Right lobe of liver (tissue), 4 donors: ENCODE results near the gene HDAC4.

ENCODE experiments used
- POLR2A ChIP-seq: fragments of 450-650 bp; IDR thresholded peaks from one replicate; pipeline ENCODE4 v1.6.1; 2017; ENCODE audit warnings: antibody characterized with exemption, mild to moderate bottlenecking
- TF ChIP-seq, protein P1 (sequence below), 4 donors: fragments of 200-600 bp in 3 of 4; fragments of 450-650 bp in 1 of 4; IDR thresholded peaks; one replicate each; pipeline versions ENCODE4 v1.5.1 to v1.8.0; 2016 to 2022; ENCODE audit warnings: antibody characterized with exemption in 4 of 4, mild to moderate bottlenecking in 2 of 4
- donor health status: DM: no; HTN: no; CAD: no.
- donor health status: DM: no; HTN: no; CAD: no.
- donor health status: DM: no; HTN: yes; CAD: no.

DNA sequence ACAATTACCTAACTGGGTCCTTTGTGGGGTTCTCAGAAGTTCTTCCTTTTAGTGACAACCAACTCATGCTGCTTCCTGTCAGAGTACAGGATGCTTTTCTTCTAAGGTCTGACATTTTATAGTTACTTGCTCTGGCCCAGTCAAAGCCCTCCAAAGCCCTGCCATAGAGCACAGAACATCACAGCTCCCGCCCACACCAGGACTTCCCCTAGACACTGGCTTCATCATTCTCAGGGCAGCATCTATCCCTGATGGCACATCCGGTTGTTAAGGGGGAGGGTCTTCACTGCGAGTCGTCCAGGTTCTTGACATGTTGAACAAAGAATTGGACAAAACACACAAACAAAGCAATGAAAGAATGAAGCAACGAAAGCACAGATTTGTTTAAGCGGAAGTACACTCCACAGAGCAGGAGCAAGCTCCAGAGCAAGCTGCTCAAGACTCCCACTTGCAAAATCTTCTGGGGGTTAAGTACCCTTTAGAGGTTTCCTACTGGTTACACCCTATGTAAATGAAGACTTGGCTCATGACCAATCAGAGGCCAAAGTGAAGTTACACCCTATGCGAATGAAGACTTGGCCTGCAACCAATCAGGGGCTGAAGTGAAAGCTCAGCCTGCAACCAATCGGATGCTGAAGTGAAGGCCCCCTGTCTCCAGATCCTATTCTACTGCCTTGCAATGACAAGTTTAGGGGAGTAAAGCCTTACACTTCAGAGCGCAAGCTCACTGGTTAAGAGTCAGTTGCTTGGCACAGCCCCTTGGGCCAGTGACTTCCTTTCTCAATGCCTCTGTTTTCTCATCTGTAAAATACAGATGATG is 79.0 kb downstream of the HDAC4 start:
- TF ChIP-seq, protein P1, sequence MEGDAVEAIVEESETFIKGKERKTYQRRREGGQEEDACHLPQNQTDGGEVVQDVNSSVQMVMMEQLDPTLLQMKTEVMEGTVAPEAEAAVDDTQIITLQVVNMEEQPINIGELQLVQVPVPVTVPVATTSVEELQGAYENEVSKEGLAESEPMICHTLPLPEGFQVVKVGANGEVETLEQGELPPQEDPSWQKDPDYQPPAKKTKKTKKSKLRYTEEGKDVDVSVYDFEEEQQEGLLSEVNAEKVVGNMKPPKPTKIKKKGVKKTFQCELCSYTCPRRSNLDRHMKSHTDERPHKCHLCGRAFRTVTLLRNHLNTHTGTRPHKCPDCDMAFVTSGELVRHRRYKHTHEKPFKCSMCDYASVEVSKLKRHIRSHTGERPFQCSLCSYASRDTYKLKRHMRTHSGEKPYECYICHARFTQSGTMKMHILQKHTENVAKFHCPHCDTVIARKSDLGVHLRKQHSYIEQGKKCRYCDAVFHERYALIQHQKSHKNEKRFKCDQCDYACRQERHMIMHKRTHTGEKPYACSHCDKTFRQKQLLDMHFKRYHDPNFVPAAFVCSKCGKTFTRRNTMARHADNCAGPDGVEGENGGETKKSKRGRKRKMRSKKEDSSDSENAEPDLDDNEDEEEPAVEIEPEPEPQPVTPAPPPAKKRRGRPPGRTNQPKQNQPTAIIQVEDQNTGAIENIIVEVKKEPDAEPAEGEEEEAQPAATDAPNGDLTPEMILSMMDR (IDR thresholded peaks at IDR 0.05) = no peak
- TF ChIP-seq POLR2A = no peak
